GM12892 (cell line): Measurements from ENCODE around the gene SMCO2.

ENCODE experiments used
- DNase-seq: peaks from one replicate; pipeline ENCODE4 v3.0.0; 2011; ENCODE audit not compliant: insufficient read length
- FAIRE-seq: peaks from 2 replicates; lab custom pipeline; 2011; peaks lifted over from hg19 to GRCh38; lab: Jason Lieb, UNC
- POLR2A ChIP-seq: IDR thresholded peaks from 2 replicates; pipeline ENCODE4 v1.6.1; 2011; ENCODE audit warnings: low read depth, low read length, control low read depth
- POLR2AphosphoS5 ChIP-seq: IDR thresholded peaks from 2 replicates; pipeline ENCODE4 v1.6.1; 2011; ENCODE audit warnings: low read depth, low read length, control low read depth
- TAF1 ChIP-seq: IDR thresholded peaks from 2 replicates; pipeline ENCODE4 v1.6.1; 2011; ENCODE audit warnings: low read depth, mild to moderate bottlenecking, control low read depth, low read length, borderline replicate concordance

Gene SMCO2

GRCh38 chr12:27480016-27480415, 33.5 kb downstream of the SMCO2 start:
- DNase-seq (no peak), FAIRE-seq (no peak)
- TF ChIP-seq TAF1: no peak
- TF ChIP-seq POLR2A: no peak
- no peak for TF ChIP-seq POLR2AphosphoS5

DNA sequence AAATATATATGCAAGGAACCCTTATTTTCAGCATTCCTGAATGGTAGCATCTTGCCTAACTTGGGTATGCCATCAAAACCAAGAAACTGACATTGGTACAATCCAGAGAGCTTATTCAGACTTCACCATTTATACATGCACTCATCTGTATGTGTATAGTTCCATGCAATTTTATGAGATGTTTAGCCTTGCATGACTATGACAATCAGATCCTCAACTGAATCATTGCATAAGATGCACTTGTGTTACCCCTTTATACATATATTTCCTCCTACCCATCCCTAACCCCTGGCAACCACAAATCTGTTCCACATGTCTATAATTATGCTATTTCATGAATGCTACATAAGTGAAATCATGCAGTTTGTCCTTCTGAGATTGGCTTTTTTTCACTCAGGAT, 40.4 kb downstream of the SMCO2 start:
- no peak for TF ChIP-seq TAF1
- TF ChIP-seq POLR2AphosphoS5: no peak
- TF ChIP-seq POLR2A: no peak
- no peak for DNase-seq
- FAIRE-seq: no peak

DNA sequence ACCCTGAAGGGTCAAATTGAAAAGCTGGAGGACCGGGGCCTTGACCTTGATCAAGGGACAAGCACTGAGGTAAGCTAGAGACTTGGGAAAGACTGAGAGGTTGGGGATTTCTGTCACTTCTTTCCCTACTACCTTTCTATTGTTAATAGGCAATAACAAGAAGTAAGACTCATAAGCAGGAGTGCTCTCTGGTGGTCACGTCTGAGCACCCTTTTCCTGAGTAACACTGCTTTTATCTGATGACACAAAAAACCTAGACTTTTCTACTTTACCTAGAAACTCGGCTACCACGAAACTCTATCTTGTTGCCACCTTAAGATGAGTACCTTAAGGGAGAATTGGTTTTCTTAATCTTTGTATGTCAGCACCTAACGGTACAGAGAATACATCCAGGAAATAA, 41.9 kb downstream of the SMCO2 start:
- TF ChIP-seq TAF1 (no peak), POLR2AphosphoS5 (no peak), POLR2A (no peak)
- FAIRE-seq (no peak), DNase-seq (no peak)

GRCh38 chr12:27491226-27491625, 44.7 kb downstream of the SMCO2 start:
- FAIRE-seq (no peak), DNase-seq (no peak)
- TF ChIP-seq POLR2A: no peak
- no peak for TF ChIP-seq POLR2AphosphoS5
- TF ChIP-seq TAF1: no peak

- no peak for TF ChIP-seq TAF1
- no peak for TF ChIP-seq POLR2A
- TF ChIP-seq POLR2AphosphoS5: no peak
- DNase-seq: no peak
- FAIRE-seq: no peak
These were observed 46.9 kb downstream of the SMCO2 start for GRCh38 chr12:27493260-27493940.

DNA sequence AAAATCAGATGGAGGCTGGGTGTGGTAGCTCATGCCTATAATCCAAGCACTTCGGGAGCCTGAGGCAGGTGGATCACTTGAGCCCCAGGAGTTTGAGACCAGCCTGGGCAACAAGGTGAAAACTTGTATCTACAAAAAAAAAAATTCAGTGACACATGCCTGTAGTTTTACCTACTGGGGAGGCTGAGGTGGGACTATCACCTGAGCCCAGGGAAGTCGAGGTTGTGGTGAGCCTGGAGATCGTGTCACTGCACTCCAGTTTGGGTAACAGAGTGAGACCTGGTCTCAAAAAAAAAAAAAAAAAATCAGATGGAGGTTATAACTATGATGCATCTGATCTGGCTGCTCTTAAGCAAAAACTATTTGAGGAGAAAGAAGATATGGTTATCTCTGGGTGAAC, 50.9 kb downstream of the SMCO2 start:
- DNase-seq: no peak
- TF ChIP-seq TAF1 (no peak), POLR2AphosphoS5 (no peak), POLR2A (no peak)
- no peak for FAIRE-seq

DNA sequence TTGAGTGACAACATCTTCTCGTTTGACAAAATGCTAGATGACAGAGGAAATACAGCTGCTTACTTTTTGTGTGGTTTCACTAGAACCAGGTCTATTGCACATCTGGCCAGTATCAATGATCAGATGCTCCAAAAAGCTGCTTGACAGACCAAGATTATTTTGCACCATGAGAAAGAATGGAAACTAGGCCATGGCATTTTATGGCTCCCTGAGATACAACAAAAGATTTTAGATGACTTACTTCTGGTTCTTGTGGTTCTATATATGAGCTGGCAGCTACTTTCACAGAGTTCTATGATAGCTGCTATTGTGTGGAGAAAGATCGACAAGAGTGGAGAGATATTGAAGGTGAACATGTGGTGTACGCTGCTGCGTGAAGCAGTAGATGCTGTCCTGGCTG, 51.6 kb downstream of the SMCO2 start:
- DNase-seq: no peak
- FAIRE-seq: peak; percentile 40
- TF ChIP-seq TAF1 (no peak), POLR2AphosphoS5 (no peak)

DNA sequence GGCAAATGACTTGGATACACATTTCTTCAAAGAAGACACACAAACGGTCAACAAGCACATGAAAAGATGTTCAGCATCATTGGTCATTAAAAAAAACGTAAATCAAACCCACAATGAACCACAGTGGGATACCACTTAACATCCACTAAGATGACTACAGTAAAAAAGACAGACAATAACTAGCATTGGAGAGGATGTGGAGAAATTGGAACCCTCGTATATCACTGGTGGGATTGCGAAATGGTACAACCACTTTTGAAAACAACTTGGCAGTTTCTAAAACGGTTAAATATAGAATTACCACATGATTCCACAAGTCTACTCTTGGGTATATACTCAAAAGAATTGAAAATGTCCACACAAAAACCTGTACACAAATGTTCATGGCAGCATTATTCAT, 52.2 kb downstream of the SMCO2 start:
- FAIRE-seq: no peak
- DNase-seq: no peak
- no peak for TF ChIP-seq POLR2A
- no peak for TF ChIP-seq TAF1
- TF ChIP-seq POLR2AphosphoS5: no peak

DNA sequence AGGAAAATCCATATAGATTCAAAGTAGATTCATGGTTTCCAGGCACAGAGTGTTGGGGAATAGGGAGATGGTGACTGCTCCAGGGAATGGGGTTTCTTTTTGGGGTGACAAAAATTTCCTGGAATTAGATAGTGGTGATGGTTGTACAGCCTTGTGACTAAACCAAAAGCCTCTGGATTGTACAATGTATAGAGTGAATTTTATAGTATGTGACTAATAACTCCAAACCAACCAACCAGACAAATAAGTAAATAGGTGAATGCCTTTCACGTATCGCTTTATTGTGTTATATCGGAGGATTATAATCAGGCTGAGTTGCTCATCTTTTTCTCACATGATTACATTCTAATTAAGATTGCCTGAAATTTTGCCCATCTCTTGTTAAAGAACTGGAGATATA, 52.8 kb downstream of the SMCO2 start:
- DNase-seq: no peak
- TF ChIP-seq TAF1: no peak
- TF ChIP-seq POLR2A: no peak
- no peak for TF ChIP-seq POLR2AphosphoS5
- FAIRE-seq: no peak

DNA sequence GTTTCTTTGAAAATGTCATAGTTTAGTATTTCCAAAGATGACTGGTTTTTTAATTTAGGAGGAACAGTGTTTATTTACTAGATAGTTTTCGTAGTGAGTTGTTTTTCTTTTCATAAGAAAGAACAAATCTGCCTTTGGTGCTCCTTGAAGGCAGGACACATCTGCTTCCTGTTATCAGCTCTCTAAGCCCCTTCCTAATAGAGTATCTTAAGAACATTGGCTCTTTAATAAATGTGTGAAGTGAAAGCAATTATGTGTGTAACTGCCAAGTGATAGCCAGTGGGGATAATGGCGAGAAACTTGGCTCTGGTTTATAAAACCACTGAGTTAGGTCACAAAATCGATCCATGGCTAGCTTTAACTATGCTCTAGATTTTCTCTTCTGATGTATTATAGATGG, 54.0 kb downstream of the SMCO2 start:
- no peak for TF ChIP-seq POLR2A
- no peak for TF ChIP-seq POLR2AphosphoS5
- TF ChIP-seq TAF1: no peak
- FAIRE-seq (no peak), DNase-seq (no peak)

- FAIRE-seq (no peak), DNase-seq (no peak)
- no peak for TF ChIP-seq POLR2AphosphoS5
These were observed 55.5 kb downstream of the SMCO2 start for GRCh38 chr12:27502021-27502435.

DNA sequence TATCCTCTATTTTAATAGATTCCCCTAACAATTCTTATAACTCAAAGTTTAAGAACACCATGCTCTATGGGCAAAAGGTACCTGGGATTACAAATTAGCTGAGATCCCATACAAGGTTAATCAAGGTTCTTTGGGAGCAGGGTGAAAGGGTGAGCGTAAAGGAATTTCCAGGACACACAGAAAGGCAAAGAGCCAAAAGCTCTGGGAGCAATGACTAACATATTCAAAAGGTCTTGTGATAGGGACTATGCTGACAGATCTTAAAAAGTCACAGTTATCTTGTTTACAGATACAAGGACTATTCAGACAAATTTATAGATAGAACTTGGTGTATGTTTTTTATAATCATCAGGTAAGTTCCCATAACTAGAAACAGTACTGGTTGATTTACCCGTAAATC, 58.0 kb downstream of the SMCO2 start:
- no peak for TF ChIP-seq POLR2A
- no peak for TF ChIP-seq TAF1
- no peak for TF ChIP-seq POLR2AphosphoS5
- DNase-seq (no peak), FAIRE-seq (no peak)
